ENCODE data around the gene RSPH1. TPM values are rescaled to one million over a fixed set of nuclear protein-coding genes. Genes with fewer than 3 reads are reported as not detected.

RSPH1 gene
- total RNA-seq, 1 experiment from 2014 or later: 1.5 TPM

DNA sequence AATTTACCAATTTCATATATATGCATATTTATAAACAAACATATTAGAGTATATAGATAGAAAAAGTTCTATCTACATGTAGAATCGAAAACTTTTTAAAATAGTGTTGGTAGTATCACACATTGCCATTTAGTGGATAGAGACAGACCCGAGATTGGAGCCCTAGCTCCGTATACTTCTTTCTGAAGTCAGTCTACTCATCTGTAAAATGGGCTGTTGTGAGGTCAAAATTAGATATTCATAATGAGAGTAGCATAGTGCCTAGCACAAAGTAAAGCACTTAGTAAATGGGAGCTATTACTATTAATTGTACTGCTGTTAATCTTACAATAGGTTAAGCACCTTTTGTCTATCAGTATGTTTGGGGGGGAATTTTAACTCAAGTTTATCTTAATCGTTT lies 4.2 kb upstream of the RSPH1 start:
- ChIA-PET CTCF (no interaction called here), RAD21 (ENCODE audit: low non-redundant PET in 1 of 2, low total read pairs in 2 of 2, uncharacterized antibody in 2 of 2, unreplicated experiment in 2 of 2) (no interaction called here), POLR2A (interaction anchor here (0.6 kb wide), 1 partner anchor 14 kb away, joined by 3 read pairs; the partner anchor contains the start of gene SLC37A1)
- Histone ChIP-seq H3K36me3 (ENCODE audit: control insufficient read depth in 1 of 2, insufficient read depth in 2 of 2, low read length in 2 of 2) (no peaks in the 10 kb centered on the region), H3K79me2 (ENCODE audit: insufficient read depth, low read length) (no peaks in the 10 kb centered on the region), H3K4me1 (ENCODE audit: control insufficient read depth in 1 of 2, insufficient read depth in 2 of 2, low read length in 2 of 2) (peaks cover 10 to 16% of the 10 kb centered on the region in 2 experiments; a peak in 3 of 4 replicates), H3K9me3 (ENCODE audit: control insufficient read depth in 1 of 2, insufficient read depth in 1 of 2, low read depth in 1 of 2, low read length in 2 of 2) (no peaks in the 10 kb centered on the region), H4K20me1 (ENCODE audit: insufficient read depth) (no peaks in the 10 kb centered on the region), H3K9ac (ENCODE audit: low read length) (no peak overlapping the region), H3K27ac (ENCODE audit: low read depth, low read length) (no peak overlapping the region), H3K27me3 (ENCODE audit: insufficient read depth, low read length) (no peaks in the 10 kb centered on the region), H2AFZ (ENCODE audit: low read depth, low read length, poor library complexity, severe bottlenecking) (no peak overlapping the region), H3K4me2 (ENCODE audit: low read length) (no peak overlapping the region), H3K4me3 (replicated peaks in 1 of 2; ENCODE audit: low read depth in 1 of 2, low read length in 2 of 2) (no peak overlapping the region), H3K9me2 (ENCODE audit: insufficient read depth) (no peaks in the 10 kb centered on the region)
- TF ChIP-seq SP1 (IDR thresholded peaks at IDR 0.05; ENCODE audit: low read depth) (no peak), EGR1 (IDR thresholded peaks at IDR 0.05; ENCODE audit: low read depth) (no peak), YY1 (IDR thresholded peaks at IDR 0.05; ENCODE audit: extremely low read depth, insufficient replicate concordance, low read depth, low read length) (no peak), ELF1 (IDR thresholded peaks at IDR 0.05; ENCODE audit: borderline replicate concordance, low read depth) (no peak), SIN3A (IDR thresholded peaks at IDR 0.05; ENCODE audit: low read depth) (no peak), EZH2phosphoT487 (IDR thresholded peaks at IDR 0.05; ENCODE audit: borderline replicate concordance) (no peak), POLR2A (IDR thresholded peaks at IDR 0.05; ENCODE audit: borderline replicate concordance, extremely low read depth, insufficient read depth, insufficient read length) (no peak)
- TF ChIP-seq, protein P1, sequence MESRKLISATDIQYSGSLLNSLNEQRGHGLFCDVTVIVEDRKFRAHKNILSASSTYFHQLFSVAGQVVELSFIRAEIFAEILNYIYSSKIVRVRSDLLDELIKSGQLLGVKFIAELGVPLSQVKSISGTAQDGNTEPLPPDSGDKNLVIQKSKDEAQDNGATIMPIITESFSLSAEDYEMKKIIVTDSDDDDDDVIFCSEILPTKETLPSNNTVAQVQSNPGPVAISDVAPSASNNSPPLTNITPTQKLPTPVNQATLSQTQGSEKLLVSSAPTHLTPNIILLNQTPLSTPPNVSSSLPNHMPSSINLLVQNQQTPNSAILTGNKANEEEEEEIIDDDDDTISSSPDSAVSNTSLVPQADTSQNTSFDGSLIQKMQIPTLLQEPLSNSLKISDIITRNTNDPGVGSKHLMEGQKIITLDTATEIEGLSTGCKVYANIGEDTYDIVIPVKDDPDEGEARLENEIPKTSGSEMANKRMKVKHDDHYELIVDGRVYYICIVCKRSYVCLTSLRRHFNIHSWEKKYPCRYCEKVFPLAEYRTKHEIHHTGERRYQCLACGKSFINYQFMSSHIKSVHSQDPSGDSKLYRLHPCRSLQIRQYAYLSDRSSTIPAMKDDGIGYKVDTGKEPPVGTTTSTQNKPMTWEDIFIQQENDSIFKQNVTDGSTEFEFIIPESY (IDR thresholded peaks at IDR 0.05; ENCODE audit: extremely low read depth, insufficient replicate concordance, low read length): no peak
- TF ChIP-seq, protein P2, sequence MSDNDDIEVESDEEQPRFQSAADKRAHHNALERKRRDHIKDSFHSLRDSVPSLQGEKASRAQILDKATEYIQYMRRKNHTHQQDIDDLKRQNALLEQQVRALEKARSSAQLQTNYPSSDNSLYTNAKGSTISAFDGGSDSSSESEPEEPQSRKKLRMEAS (IDR thresholded peaks at IDR 0.05): no peak
- TF ChIP-seq, protein P3, sequence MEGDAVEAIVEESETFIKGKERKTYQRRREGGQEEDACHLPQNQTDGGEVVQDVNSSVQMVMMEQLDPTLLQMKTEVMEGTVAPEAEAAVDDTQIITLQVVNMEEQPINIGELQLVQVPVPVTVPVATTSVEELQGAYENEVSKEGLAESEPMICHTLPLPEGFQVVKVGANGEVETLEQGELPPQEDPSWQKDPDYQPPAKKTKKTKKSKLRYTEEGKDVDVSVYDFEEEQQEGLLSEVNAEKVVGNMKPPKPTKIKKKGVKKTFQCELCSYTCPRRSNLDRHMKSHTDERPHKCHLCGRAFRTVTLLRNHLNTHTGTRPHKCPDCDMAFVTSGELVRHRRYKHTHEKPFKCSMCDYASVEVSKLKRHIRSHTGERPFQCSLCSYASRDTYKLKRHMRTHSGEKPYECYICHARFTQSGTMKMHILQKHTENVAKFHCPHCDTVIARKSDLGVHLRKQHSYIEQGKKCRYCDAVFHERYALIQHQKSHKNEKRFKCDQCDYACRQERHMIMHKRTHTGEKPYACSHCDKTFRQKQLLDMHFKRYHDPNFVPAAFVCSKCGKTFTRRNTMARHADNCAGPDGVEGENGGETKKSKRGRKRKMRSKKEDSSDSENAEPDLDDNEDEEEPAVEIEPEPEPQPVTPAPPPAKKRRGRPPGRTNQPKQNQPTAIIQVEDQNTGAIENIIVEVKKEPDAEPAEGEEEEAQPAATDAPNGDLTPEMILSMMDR (IDR thresholded peaks at IDR 0.05 in 2 of 3, conservative IDR thresholded peaks at IDR 0.05 in 1 of 3; ENCODE audit: borderline replicate concordance in 1 of 3, insufficient read depth in 1 of 3, low read depth in 2 of 3, low read length in 2 of 3): no peak
- ATAC-seq: no peak
- DNase-seq (ENCODE audit: low read depth, low spot score): no peak
- no TSS peak for BruUV-seq (replicated peaks)
- intact Hi-C loops (cut with micrococcal nuclease): no loop called here
